ENCODE results near the gene PDE7B.

DNA sequence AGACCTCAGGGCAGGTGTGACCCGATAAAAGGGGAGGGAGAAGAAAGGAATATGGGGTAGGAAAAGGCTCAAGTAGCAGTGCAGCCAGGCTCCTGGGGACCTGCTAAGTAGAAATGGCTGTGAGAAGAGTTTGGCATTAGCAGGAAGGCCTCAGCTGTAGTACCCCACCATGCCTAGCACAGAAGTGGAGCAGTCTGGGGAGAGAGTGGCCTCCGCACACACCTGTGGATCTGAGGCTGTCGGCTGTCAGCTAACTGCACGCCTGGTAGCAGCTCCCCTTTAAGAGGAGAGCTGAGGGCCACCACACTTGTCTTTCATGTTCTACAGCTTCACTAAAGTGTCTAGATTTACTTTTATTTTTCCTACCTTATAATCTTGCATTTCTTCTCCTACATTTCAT, 24.6 kb downstream of the PDE7B start:
- TF ChIP-seq CTCF (optimal IDR thresholded peaks at IDR 0.05 in 1 of 3, IDR thresholded peaks at IDR 0.05 in 1 of 3, conservative IDR thresholded peaks at IDR 0.05 in 1 of 3; ENCODE audit: extremely low read depth in 1 of 3, insufficient read depth in 2 of 3, low read length in 3 of 3) (no peak), EZH2 (IDR thresholded peaks at IDR 0.05; ENCODE audit: low read length) (no peak)
